HuH-7 (cell line): ENCODE data around the gene NID2.

Source experiments
- DNase-seq: peaks from one replicate; pipeline ENCODE4 v3.0.0; 2011; ENCODE audit warnings: low spot score

Gene NID2

GRCh38 chr14:52002542-52002941, 66.3 kb downstream of the NID2 start:
- DNase-seq: no peak

GRCh38 chr14:52000696-52001095, 68.2 kb downstream of the NID2 start:
- no peak for DNase-seq

GRCh38 chr14:52000019-52000582, 68.8 kb downstream of the NID2 start:
- DNase-seq: no peak

GRCh38 chr14:51999084-51999483, 69.8 kb downstream of the NID2 start:
- no peak for DNase-seq

GRCh38 chr14:51998348-51998747, 70.5 kb downstream of the NID2 start:
- no peak for DNase-seq

GRCh38 chr14:51996148-51996746, 72.6 kb downstream of the NID2 start:
- DNase-seq: no peak

- DNase-seq: no peak
These were observed 75.5 kb downstream of the NID2 start for GRCh38 chr14:51993285-51993920.

GRCh38 chr14:51990488-51990887, 78.4 kb downstream of the NID2 start:
- DNase-seq: no peak

- DNase-seq: peak; percentile 66
These were observed 79.3 kb downstream of the NID2 start, which contains the start of gene RTRAF for GRCh38 chr14:51989293-51990234. TSS of gene RTRAF (plus strand) at chr14:51989546. CDS start at chr14:51989640, 94 bp downstream.

GRCh38 chr14:51988221-51988620, 80.6 kb downstream of the NID2 start:
- no peak for DNase-seq

- no peak for DNase-seq
These were observed 87.5 kb downstream of the NID2 start for GRCh38 chr14:51981218-51981854.

- DNase-seq: peak; percentile 34
These were observed 89.7 kb downstream of the NID2 start for GRCh38 chr14:51979088-51979709.

- DNase-seq: no peak
These were observed 90.2 kb downstream of the NID2 start for GRCh38 chr14:51978681-51979085.

GRCh38 chr14:51977075-51977474, 91.8 kb downstream of the NID2 start:
- no peak for DNase-seq

GRCh38 chr14:51972566-51972965, 96.3 kb downstream of the NID2 start:
- no peak for DNase-seq

- no peak for DNase-seq
These were observed 98.9 kb downstream of the NID2 start for GRCh38 chr14:51969852-51970540.

- no peak for DNase-seq
These were observed 101.3 kb downstream of the NID2 start for GRCh38 chr14:51967521-51967920.

GRCh38 chr14:51963286-51963685, 105.6 kb downstream of the NID2 start:
- no peak for DNase-seq

- no peak for DNase-seq
These were observed 106.1 kb downstream of the NID2 start for GRCh38 chr14:51962711-51963110.

- DNase-seq: no peak
These were observed 108.0 kb downstream of the NID2 start for GRCh38 chr14:51960866-51961265.

GRCh38 chr14:51959928-51960327, 108.9 kb downstream of the NID2 start:
- no peak for DNase-seq
